Measurements from ENCODE around the gene RPS6KA2. TPM values are rescaled to one million over a fixed set of nuclear protein-coding genes. Genes with fewer than 3 reads are reported as not detected.

Gene RPS6KA2
- total RNA-seq, 1 donor from 2014 or later: 37.5 TPM

GRCh38 chr6:166599205-166599604 is 27.8 kb downstream of the RPS6KA2 start:
- Mint-ChIP-seq H3K36me3 (ENCODE audit: insufficient read depth) (peaks cover 6% of the 10 kb centered on the region), H3K27ac (no peak overlapping the region)

GRCh38 chr6:166598441-166599138 is 28.5 kb downstream of the RPS6KA2 start:
- H3K4me1 Mint-ChIP-seq (ENCODE audit: low read depth): peaks cover 3% of the 10 kb centered on the region
- no peaks in the 10 kb centered on the region for H3K27me3 Mint-ChIP-seq
- no peak for TF ChIP-seq CTCF (IDR thresholded peaks at IDR 0.05; ENCODE audit: unreplicated experiment)
- no peak overlapping the region for H3K4me3 Mint-ChIP-seq (ENCODE audit: low read depth)
- peaks cover 6% of the 10 kb centered on the region for H3K36me3 Mint-ChIP-seq (ENCODE audit: insufficient read depth)
- DNase-seq (ENCODE audit: low spot score, unreplicated experiment): no peak
- H3K9me3 Mint-ChIP-seq (ENCODE audit: low read depth): no peaks in the 10 kb centered on the region
- no peak overlapping the region for H3K27ac Mint-ChIP-seq

More at GRCh38 chr6:166599205-166599604, 27.8 kb downstream of the RPS6KA2 start:
- peaks cover 3% of the 10 kb centered on the region for H3K4me1 Mint-ChIP-seq (ENCODE audit: low read depth)
- no peaks in the 10 kb centered on the region for H3K9me3 Mint-ChIP-seq (ENCODE audit: low read depth)
- H3K4me3 Mint-ChIP-seq (ENCODE audit: low read depth): no peak overlapping the region
- H3K27me3 Mint-ChIP-seq: no peaks in the 10 kb centered on the region
- no peak for TF ChIP-seq CTCF (IDR thresholded peaks at IDR 0.05; ENCODE audit: unreplicated experiment)
- DNase-seq (ENCODE audit: low spot score, unreplicated experiment): no peak

- no peak for TF ChIP-seq CTCF (IDR thresholded peaks at IDR 0.05; ENCODE audit: unreplicated experiment)
- H3K4me1 Mint-ChIP-seq (ENCODE audit: low read depth): peaks cover 3% of the 10 kb centered on the region
- no peak overlapping the region for H3K4me3 Mint-ChIP-seq (ENCODE audit: low read depth)
- H3K9me3 Mint-ChIP-seq (ENCODE audit: low read depth): no peaks in the 10 kb centered on the region
- DNase-seq (ENCODE audit: low spot score, unreplicated experiment): no peak
- no peak overlapping the region for H3K27ac Mint-ChIP-seq
- no peaks in the 10 kb centered on the region for H3K27me3 Mint-ChIP-seq
- H3K36me3 Mint-ChIP-seq (ENCODE audit: insufficient read depth): peaks cover 6% of the 10 kb centered on the region
These were observed 29.2 kb downstream of the RPS6KA2 start for GRCh38 chr6:166597711-166598440.

GRCh38 chr6:166596776-166597507 is 30.1 kb downstream of the RPS6KA2 start:
- Mint-ChIP-seq H3K4me3 (ENCODE audit: low read depth) (no peak overlapping the region), H3K4me1 (ENCODE audit: low read depth) (peaks cover 3% of the 10 kb centered on the region), H3K27ac (no peak overlapping the region), H3K27me3 (no peaks in the 10 kb centered on the region), H3K9me3 (ENCODE audit: low read depth) (no peaks in the 10 kb centered on the region), H3K36me3 (ENCODE audit: insufficient read depth) (peaks cover 6% of the 10 kb centered on the region)
- DNase-seq (ENCODE audit: low spot score, unreplicated experiment): no peak
- TF ChIP-seq CTCF (IDR thresholded peaks at IDR 0.05; ENCODE audit: unreplicated experiment): no peak

- TF ChIP-seq CTCF (IDR thresholded peaks at IDR 0.05; ENCODE audit: unreplicated experiment): no peak
- H3K27me3 Mint-ChIP-seq: no peaks in the 10 kb centered on the region
- H3K4me3 Mint-ChIP-seq (ENCODE audit: low read depth): no peak overlapping the region
- peaks cover 3% of the 10 kb centered on the region for H3K4me1 Mint-ChIP-seq (ENCODE audit: low read depth)
- H3K9me3 Mint-ChIP-seq (ENCODE audit: low read depth): no peaks in the 10 kb centered on the region
- no peak for DNase-seq (ENCODE audit: low spot score, unreplicated experiment)
- H3K36me3 Mint-ChIP-seq (ENCODE audit: insufficient read depth): peaks cover 6% of the 10 kb centered on the region
- H3K27ac Mint-ChIP-seq: no peak overlapping the region
These were observed 31.1 kb downstream of the RPS6KA2 start for GRCh38 chr6:166595949-166596348.
